GM12872 (cell line): ENCODE results near the gene OSTC.

Experiments
- TF ChIP-seq, protein P1 (sequence below): IDR thresholded peaks from 3 replicates; pipeline ENCODE4 v1.5.1; 2011; ENCODE audit warnings: low read depth, mild to moderate bottlenecking, low read length, moderate library complexity; ENCODE audit not compliant: insufficient read depth

The OSTC gene

DNA sequence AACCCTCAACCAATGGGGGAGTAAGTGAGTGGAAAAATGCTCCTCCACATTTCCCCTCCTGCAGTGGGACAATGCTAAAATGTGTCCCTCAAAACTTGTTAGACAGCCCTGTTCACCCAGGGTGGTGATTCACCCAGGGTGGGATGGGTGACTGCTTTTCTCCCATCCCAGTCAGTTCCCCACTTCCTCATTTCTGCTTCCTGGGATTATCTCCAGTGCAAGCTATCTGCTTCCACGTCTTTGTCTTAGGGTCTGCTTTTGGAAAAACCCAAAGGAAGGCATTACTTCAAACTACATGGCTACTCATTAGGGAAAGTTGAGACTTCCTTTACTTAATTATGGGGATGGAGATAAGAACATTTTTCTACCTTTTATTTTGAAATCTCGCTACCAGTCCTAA is 67.0 kb downstream of the OSTC start:
- TF ChIP-seq, protein P1, sequence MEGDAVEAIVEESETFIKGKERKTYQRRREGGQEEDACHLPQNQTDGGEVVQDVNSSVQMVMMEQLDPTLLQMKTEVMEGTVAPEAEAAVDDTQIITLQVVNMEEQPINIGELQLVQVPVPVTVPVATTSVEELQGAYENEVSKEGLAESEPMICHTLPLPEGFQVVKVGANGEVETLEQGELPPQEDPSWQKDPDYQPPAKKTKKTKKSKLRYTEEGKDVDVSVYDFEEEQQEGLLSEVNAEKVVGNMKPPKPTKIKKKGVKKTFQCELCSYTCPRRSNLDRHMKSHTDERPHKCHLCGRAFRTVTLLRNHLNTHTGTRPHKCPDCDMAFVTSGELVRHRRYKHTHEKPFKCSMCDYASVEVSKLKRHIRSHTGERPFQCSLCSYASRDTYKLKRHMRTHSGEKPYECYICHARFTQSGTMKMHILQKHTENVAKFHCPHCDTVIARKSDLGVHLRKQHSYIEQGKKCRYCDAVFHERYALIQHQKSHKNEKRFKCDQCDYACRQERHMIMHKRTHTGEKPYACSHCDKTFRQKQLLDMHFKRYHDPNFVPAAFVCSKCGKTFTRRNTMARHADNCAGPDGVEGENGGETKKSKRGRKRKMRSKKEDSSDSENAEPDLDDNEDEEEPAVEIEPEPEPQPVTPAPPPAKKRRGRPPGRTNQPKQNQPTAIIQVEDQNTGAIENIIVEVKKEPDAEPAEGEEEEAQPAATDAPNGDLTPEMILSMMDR = no peak
